Measurements from ENCODE around the gene CD226. TPM values are rescaled to one million over a fixed set of nuclear protein-coding genes. Genes with fewer than 3 reads are reported as not detected.

CD226 gene
- total RNA-seq, 1 donor from 2014 or later, result not detected

GRCh38 chr18:69887256-69887655 is 60.4 kb downstream of the CD226 start:
- H3K36me3 ChIP-seq (ENCODE audit: control insufficient read depth, insufficient read depth, low read length), result no peaks in the 10 kb centered on the region
- TF ChIP-seq CTCF (IDR thresholded peaks at IDR 0.05; ENCODE audit: insufficient read depth, low read length, poor library complexity, severe bottlenecking), result no peak
- no peak for DNase-seq (ENCODE audit: low read depth)
- no peaks in the 10 kb centered on the region for H3K27me3 ChIP-seq (ENCODE audit: control insufficient read depth, insufficient read depth, low read length)
- H3K4me3 ChIP-seq (ENCODE audit: low read depth, low read length), result no peak overlapping the region

GRCh38 chr18:69885841-69886531 is 61.7 kb downstream of the CD226 start:
- no peak for TF ChIP-seq CTCF (IDR thresholded peaks at IDR 0.05; ENCODE audit: insufficient read depth, low read length, poor library complexity, severe bottlenecking)
- no peak for DNase-seq (ENCODE audit: low read depth)
- H3K4me3 ChIP-seq (ENCODE audit: low read depth, low read length), result no peak overlapping the region
- no peaks in the 10 kb centered on the region for H3K36me3 ChIP-seq (ENCODE audit: control insufficient read depth, insufficient read depth, low read length)
- H3K27me3 ChIP-seq (ENCODE audit: control insufficient read depth, insufficient read depth, low read length), result no peaks in the 10 kb centered on the region

GRCh38 chr18:69885355-69885754 is 62.3 kb downstream of the CD226 start:
- DNase-seq (ENCODE audit: low read depth), result no peak
- TF ChIP-seq CTCF (IDR thresholded peaks at IDR 0.05; ENCODE audit: insufficient read depth, low read length, poor library complexity, severe bottlenecking), result no peak
- Histone ChIP-seq H3K4me3 (ENCODE audit: low read depth, low read length) (no peak overlapping the region), H3K36me3 (ENCODE audit: control insufficient read depth, insufficient read depth, low read length) (no peaks in the 10 kb centered on the region), H3K27me3 (ENCODE audit: control insufficient read depth, insufficient read depth, low read length) (no peaks in the 10 kb centered on the region)

- no peak for DNase-seq (ENCODE audit: low read depth)
- Histone ChIP-seq H3K27me3 (ENCODE audit: control insufficient read depth, insufficient read depth, low read length) (no peaks in the 10 kb centered on the region), H3K36me3 (ENCODE audit: control insufficient read depth, insufficient read depth, low read length) (no peaks in the 10 kb centered on the region), H3K4me3 (ENCODE audit: low read depth, low read length) (no peak overlapping the region)
- TF ChIP-seq CTCF (IDR thresholded peaks at IDR 0.05; ENCODE audit: insufficient read depth, low read length, poor library complexity, severe bottlenecking), result no peak
Measured at GRCh38 chr18:69883781-69884180, 63.9 kb downstream of the CD226 start.

- Histone ChIP-seq H3K4me3 (ENCODE audit: low read depth, low read length) (no peak overlapping the region), H3K27me3 (ENCODE audit: control insufficient read depth, insufficient read depth, low read length) (no peaks in the 10 kb centered on the region), H3K36me3 (ENCODE audit: control insufficient read depth, insufficient read depth, low read length) (no peaks in the 10 kb centered on the region)
- no peak for DNase-seq (ENCODE audit: low read depth)
- TF ChIP-seq CTCF (IDR thresholded peaks at IDR 0.05; ENCODE audit: insufficient read depth, low read length, poor library complexity, severe bottlenecking), result no peak
Measured at GRCh38 chr18:69882965-69883668, 64.6 kb downstream of the CD226 start.

Measured in kidney epithelial cell (primary cell).